Activated effector memory CD4-positive, alpha-beta T cell treated with Interleukin-2 at 50 U/mL for 16 hours (primary cell): ENCODE data around the gene STIM1.
"Not testable (repeated sequence)": the region's sequence is repeated elsewhere in the genome, so short reads cannot be mapped to it uniquely, and the experiment has no call there.

Experiments
- DNase-seq: peaks from one replicate; pipeline ENCODE4 v3.0.0-alpha.2; 2020

Gene STIM1

DNA sequence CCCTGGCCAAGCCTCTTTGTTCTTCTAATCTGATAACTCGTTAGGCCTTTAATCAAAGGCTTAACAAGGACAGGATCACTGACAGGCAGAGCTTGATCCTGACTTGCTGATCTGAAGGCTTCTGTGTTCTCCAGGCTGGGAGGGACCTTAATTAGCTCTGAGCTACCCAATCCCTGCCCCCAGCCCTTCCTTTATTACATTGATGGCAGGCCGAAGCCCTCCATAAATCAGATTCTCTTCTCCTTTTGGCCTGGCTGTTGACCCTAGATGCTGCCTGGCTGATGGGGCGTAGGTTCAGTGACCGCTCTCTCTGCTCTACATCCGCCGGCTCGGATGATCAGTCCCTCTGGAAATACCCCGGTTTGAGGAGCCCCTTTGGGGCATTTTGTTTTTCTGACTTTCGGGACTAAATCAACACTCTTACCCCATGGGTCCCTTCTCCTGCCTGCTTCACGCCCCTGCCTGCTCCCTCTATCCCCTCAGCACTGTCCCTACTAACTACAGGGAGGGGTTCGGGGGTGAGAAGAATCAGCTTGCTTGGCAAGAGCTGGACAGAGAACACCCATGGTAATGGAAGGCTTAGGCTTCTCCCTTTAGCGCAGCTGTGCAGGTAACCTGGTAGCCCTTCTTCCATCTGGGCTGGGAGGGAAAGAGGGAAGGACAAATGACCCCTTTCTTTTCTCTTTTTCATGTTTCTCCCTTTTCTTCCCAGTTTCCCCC, 229.1 kb downstream of the STIM1 start:
- no peak for DNase-seq

DNA sequence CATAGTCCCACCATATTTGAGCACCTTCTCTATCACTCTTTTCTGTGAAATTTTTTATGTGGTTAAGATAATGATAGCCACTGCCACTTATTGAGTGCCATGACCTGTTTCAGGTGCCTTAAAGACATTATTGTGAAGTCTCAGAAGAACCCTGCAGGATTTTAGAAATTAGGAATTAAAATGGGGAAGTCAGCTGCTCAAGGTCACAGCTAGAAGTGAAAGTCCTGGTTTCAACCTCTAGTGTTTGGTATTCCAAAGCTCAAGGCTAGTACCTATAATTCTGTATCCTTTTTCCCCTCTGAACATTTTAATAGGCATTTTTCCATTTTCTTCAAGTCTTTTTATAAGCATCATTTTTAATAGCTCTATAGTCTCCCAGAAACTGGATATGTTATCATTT, 230.1 kb downstream of the STIM1 start:
- no peak for DNase-seq

DNA sequence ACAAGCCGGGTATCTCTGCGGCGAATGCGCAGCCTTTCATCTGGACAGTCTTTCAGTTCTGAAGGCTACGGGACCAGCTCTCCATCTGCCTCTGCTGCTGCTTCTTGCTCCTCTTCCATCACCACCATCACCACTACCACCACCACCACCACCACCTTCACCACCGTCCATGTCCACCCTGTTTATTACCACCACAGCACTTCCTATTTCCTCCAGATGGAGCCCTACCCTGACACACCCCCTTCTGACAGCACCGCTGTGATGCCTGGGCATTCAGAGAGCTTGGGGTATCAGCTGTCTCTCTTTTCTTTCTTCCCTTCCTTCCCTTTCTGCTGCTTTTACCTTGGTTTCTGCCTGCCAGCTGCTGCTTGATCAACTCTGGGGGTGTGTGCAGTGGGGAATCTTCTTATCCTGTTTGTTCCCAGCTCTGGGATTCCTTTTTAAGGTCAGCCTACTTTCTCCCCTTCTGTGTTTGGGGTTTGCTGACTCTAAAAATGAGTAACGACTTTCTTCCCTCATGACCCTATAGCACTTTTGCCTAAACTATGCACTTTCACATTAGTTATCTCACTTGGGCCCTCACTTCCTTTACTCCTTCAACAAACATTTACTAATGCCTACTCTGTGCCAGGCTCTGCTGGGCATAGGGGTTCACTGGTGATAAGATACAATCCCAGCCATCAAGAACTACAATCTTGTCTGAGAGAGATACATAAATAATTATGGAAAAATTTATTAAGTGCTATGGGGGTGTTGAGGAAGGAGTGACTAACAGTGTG, 231.3 kb downstream of the STIM1 start:
- no peak for DNase-seq

- DNase-seq, result no peak
Observed at GRCh38 chr11:4087551-4087950, 232.1 kb downstream of the STIM1 start.

DNA sequence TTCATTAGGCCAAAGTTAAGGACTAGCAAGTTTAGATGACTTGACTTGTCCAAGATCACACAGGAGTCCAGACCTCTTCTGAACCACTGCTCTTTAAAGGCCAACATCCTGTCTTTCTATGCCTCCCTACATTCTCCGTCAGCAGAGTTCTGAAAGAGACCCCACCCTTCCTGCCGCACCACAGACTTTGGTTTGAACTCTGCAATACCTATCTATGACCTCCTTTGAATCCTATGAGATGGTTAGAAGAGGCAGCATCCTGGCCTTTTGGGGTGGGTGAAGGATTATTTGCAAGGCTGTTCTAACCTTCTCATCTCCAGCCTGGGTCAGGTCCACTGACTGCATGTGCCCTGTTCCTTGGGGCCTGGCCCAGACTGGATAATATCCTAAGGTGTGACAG, 234.8 kb downstream of the STIM1 start:
- peak; percentile 51 for DNase-seq

GRCh38 chr11:4092026-4092425, 236.6 kb downstream of the STIM1 start:
- DNase-seq, result no peak

GRCh38 chr11:4093519-4094347, 238.3 kb downstream of the STIM1 start:
- no peak for DNase-seq

GRCh38 chr11:4094348-4095291, 239.2 kb downstream of the STIM1 start, which contains the start of gene RRM1:
TSS of gene RRM1 (plus strand) at chr11:4094799. CDS start at chr11:4095013, 214 bp downstream.
- DNase-seq, result peak; percentile 86

- DNase-seq, result no peak
Observed at GRCh38 chr11:4095509-4096230, 240.2 kb downstream of the STIM1 start.

- no peak for DNase-seq
Observed at GRCh38 chr11:4098026-4098621, 242.7 kb downstream of the STIM1 start.

DNA sequence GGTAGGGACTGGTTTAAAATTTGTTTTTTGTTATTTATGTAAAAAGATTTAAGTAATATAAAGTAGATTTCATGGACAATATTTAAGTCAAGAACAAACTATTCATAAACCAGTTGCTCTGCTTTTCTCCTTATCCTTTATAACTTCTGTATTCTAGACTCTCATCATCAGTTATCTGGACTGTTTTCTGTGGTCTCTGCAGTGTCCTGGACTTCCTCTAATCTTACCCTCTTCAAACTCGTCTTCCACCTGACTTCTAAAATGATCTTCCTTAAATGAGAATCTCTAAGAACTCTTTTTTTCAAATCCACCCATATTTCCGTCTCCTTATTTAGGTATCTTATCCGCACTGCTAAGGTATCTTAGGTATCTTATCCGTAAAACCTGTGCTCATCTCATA, 247.2 kb downstream of the STIM1 start:
- DNase-seq, result no peak

DNA sequence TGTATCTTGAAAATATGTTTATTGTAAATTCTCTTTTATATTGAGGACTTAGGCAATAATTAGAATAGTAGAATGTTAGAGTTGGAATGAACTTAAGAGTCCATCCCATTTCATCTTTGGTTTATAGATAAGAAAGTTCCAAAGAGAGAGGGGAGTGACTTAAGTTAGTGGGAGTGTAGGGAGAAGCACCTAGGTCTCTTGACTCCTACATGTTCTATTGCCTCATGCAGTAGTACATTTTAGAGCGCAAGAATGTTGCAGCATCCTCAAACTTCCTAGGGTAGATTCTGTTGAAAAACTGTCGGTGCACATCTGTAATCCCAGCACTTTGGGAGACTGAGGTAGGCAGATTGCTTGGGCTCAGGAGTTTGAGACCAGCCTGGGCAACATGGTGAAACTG, 247.8 kb downstream of the STIM1 start:
- no peak for DNase-seq

DNA sequence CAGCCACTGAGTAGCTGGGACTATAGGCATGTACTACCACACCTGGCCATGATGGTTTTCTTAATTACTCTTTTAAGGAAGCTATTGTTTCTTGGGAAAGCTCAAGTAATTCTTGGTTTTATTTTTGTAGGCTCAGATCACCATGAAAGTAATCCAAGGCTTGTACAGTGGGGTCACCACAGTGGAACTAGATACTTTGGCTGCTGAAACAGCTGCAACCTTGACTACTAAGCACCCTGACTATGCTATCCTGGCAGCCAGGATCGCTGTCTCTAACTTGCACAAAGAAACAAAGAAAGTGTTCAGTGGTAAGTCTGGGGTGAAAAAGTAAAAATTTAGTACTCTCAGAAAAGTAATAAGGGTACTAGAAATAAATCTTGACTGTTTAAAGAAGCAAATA, 250.5 kb downstream of the STIM1 start:
- no peak for DNase-seq

GRCh38 chr11:4111834-4112233, 256.4 kb downstream of the STIM1 start:
- DNase-seq, result no peak

DNA sequence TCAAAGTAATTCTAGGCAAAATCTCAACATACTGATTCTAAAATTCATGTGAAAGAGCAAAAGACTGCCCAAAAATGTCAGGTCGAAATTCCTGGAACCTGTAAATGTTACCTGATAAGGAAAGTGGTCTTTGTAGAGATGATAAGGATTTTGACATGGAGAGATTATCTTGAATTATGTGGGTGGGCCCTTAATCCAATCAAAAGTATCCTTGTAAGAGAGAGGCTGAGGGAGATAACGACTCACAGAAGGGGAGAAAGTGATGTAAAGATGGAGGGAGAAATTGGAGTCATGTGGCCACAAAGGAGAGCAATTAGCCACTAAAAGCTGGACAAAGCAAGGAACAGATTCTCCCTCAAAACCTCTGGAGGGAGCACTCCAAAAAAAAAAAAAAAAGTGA, 259.7 kb downstream of the STIM1 start:
- DNase-seq, result no peak

- DNase-seq, result no peak
Observed at GRCh38 chr11:4118107-4118506, 262.6 kb downstream of the STIM1 start.

- no peak for DNase-seq
Observed at GRCh38 chr11:4123218-4123617, 267.8 kb downstream of the STIM1 start.

GRCh38 chr11:4125141-4125540, 269.7 kb downstream of the STIM1 start:
- DNase-seq, result no peak

DNA sequence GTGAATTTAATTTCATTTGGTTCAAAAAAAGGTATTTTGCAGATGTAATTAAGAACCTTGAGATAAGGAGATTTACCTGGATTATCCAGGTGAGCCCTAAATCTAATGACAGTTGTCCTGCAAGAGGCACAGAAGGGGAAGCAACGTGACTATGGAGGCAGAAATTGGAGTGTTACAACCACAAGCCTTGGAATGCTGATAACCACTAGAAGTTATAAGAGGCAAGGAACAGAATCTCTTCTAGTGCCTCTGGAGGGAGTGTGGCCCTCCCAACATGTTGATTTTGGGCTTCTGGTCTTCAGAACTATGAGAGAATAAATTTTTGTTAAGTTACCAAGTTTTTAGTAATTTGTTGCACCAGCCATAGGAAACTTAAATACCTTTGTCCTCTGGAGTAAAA, 271.9 kb downstream of the STIM1 start:
- DNase-seq, result no peak

DNA sequence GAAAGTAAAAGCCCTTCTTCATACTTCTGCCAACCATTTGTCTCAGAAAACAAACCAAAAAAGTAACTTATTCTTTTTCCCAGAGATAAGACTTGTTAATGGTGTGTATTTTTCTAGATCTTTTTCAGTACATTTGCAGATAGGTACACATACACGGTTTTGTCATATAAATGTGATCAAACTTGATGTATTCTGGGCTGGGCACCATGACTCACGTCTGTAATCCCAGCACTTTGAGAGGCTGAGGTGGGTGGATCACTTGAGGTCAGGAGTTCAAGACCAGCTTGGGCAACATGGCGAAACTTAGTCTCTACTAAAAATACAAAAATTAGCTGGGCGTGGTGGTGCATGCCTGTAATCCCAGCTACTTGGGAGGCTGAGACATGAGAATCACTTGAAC, 274.8 kb downstream of the STIM1 start:
- DNase-seq, result not testable (repeated sequence)

GRCh38 chr11:4134806-4135205, 279.3 kb downstream of the STIM1 start:
- DNase-seq, result no peak
